WTC11 (cell line): ENCODE data around the gene KLHL20. TPM values are rescaled to one million over a fixed set of nuclear protein-coding genes. Genes with fewer than 3 reads are reported as not detected.

ENCODE experiments used
- ATAC-seq: fragments of 200-7000 bp; cut with Tn5 transposase; 2 replicates; pipeline ENCODE4 v1.10.0; 2021; ENCODE audit warnings: mild to moderate bottlenecking, moderate library complexity
- CTCF ChIA-PET: fragments of 300-600 bp; sonication (Branson Sonifier 250); formaldehyde crosslinking; loops from one replicate; lab custom pipeline; 2021; ENCODE audit warnings: antibody characterized with exemption; lab: Charles Lee
- POLR2A ChIA-PET: fragments of 350-600 bp; sonication (Branson Sonifier 250); formaldehyde crosslinking; loops from one replicate; lab custom pipeline; 2021; ENCODE audit warnings: antibody characterized with exemption; lab: Charles Lee
- DNase-seq: peaks from one replicate; pipeline ENCODE4 v3.0.0; 2021; ENCODE audit warnings: low spot score
- H3K27ac Mint-ChIP-seq: 2 replicates; pipeline ENCODE4 v1.8.0; 2021; ENCODE audit warnings: mixed read lengths
- H3K27me3 Mint-ChIP-seq: 2 replicates; pipeline ENCODE4 v1.8.0; 2021; ENCODE audit warnings: low read depth, mild to moderate bottlenecking, moderate library complexity, mixed read lengths
- H3K36me3 Mint-ChIP-seq: 2 replicates; pipeline ENCODE4 v1.8.0; 2021; ENCODE audit warnings: mixed read lengths
- H3K4me1 Mint-ChIP-seq: 2 replicates; pipeline ENCODE4 v1.8.0; 2022; ENCODE audit warnings: mixed read lengths
- H3K4me3 Mint-ChIP-seq: 2 replicates; pipeline ENCODE4 v1.8.0; 2021; ENCODE audit warnings: mild to moderate bottlenecking, moderate library complexity, mixed read lengths
- H3K9me3 Mint-ChIP-seq: 2 replicates; pipeline ENCODE4 v1.8.0; 2021; ENCODE audit warnings: mixed read lengths
- CREM ChIP-seq: sonication (generic); formaldehyde crosslinking; IDR thresholded peaks from 2 replicates; pipeline ENCODE4 v1.8.1; 2022; ENCODE audit warnings: mild to moderate bottlenecking, missing genetic modification reagents, moderate library complexity
- ESRRA ChIP-seq: sonication (generic); formaldehyde crosslinking; IDR thresholded peaks from 2 replicates; pipeline ENCODE4 v1.8.1; 2022; ENCODE audit warnings: mild to moderate bottlenecking, missing genetic modification reagents, borderline replicate concordance
- FOXJ3 ChIP-seq: sonication (generic); formaldehyde crosslinking; IDR thresholded peaks from 2 replicates; pipeline ENCODE4 v1.9.0; 2021; ENCODE audit warnings: missing genetic modification reagents, mild to moderate bottlenecking, borderline replicate concordance
- IRF2 ChIP-seq: sonication (generic); formaldehyde crosslinking; IDR thresholded peaks from 2 replicates; pipeline ENCODE4 v1.8.0; 2022; ENCODE audit warnings: low read depth, missing genetic modification reagents, borderline replicate concordance
- JUN ChIP-seq: sonication (generic); formaldehyde crosslinking; IDR thresholded peaks from 2 replicates; pipeline ENCODE4 v1.8.0; 2023; ENCODE audit warnings: mild to moderate bottlenecking, missing genetic modification reagents
- KAT7 ChIP-seq: sonication (generic); formaldehyde crosslinking; IDR thresholded peaks from 2 replicates; pipeline ENCODE4 v1.8.1; 2023; ENCODE audit warnings: missing genetic modification reagents, mild to moderate bottlenecking, borderline replicate concordance
- MXD4 ChIP-seq: fragments of 250-450 bp; sonication (Bioruptor Pico); IDR thresholded peaks from 2 replicates; pipeline ENCODE4 v1.8.0; 2021; ENCODE audit warnings: mild to moderate bottlenecking, moderate library complexity, borderline replicate concordance
- RELA ChIP-seq: sonication (generic); formaldehyde crosslinking; IDR thresholded peaks from 2 replicates; pipeline ENCODE4 v1.8.1; 2022; ENCODE audit warnings: missing genetic modification reagents, mild to moderate bottlenecking, borderline replicate concordance
- SOX15 ChIP-seq: fragments of 250-450 bp; sonication (Bioruptor Pico); IDR thresholded peaks from 2 replicates; pipeline ENCODE4 v1.9.0; 2021; ENCODE audit warnings: mild to moderate bottlenecking
- ZNF232 ChIP-seq: sonication (generic); formaldehyde crosslinking; IDR thresholded peaks from 2 replicates; pipeline ENCODE4 v1.8.0; 2022; ENCODE audit warnings: mild to moderate bottlenecking, missing genetic modification reagents
- total RNA-seq: library from RNA; stranded (reverse); gene quantifications from 3 replicates; pipeline ENCODE4 v1.2.3, GENCODE V29; 2021
- TF ChIP-seq, protein P1 (sequence below): sonication (generic); formaldehyde crosslinking; IDR thresholded peaks from 2 replicates; pipeline ENCODE4 v1.8.1; 2022; ENCODE audit warnings: mild to moderate bottlenecking, moderate library complexity, missing genetic modification reagents
- TF ChIP-seq, protein P2 (sequence below): sonication (generic); formaldehyde crosslinking; IDR thresholded peaks from 2 replicates; pipeline ENCODE4 v1.8.0; 2022; ENCODE audit warnings: missing genetic modification reagents
- TF ChIP-seq, protein P3 (sequence below): fragments of 250-450 bp; sonication (Bioruptor Pico); IDR thresholded peaks from 2 replicates; pipeline ENCODE4 v1.9.0; 2021; ENCODE audit warnings: mild to moderate bottlenecking
- TF ChIP-seq, protein P4 (sequence below): sonication (generic); formaldehyde crosslinking; IDR thresholded peaks from 2 replicates; pipeline ENCODE4 v1.8.0; 2022; ENCODE audit warnings: mild to moderate bottlenecking, missing genetic modification reagents
- TF ChIP-seq, protein P5 (sequence below): sonication (generic); formaldehyde crosslinking; IDR thresholded peaks from 2 replicates; pipeline ENCODE4 v1.8.0; 2023; ENCODE audit warnings: mild to moderate bottlenecking, missing genetic modification reagents
- TF ChIP-seq, protein P6 (sequence below): sonication (generic); formaldehyde crosslinking; IDR thresholded peaks from 2 replicates; pipeline ENCODE4 v1.8.1; 2023; ENCODE audit warnings: mild to moderate bottlenecking, missing genetic modification reagents
- TF ChIP-seq, protein P7 (sequence below): sonication (generic); formaldehyde crosslinking; IDR thresholded peaks from 2 replicates; pipeline ENCODE4 v1.8.0; 2023; ENCODE audit warnings: missing genetic modification reagents
- TF ChIP-seq, protein P8 (sequence below): sonication (generic); formaldehyde crosslinking; conservative IDR thresholded peaks from 2 replicates; pipeline ENCODE4 v1.8.1; 2022; ENCODE audit warnings: mild to moderate bottlenecking, missing genetic modification reagents
- TF ChIP-seq, protein P9 (sequence below): sonication (generic); formaldehyde crosslinking; IDR thresholded peaks from 2 replicates; pipeline ENCODE4 v1.8.0; 2022; ENCODE audit warnings: mild to moderate bottlenecking, missing genetic modification reagents

The KLHL20 gene
- total RNA-seq, 1 experiment from 2014 or later = 12.5 TPM

DNA sequence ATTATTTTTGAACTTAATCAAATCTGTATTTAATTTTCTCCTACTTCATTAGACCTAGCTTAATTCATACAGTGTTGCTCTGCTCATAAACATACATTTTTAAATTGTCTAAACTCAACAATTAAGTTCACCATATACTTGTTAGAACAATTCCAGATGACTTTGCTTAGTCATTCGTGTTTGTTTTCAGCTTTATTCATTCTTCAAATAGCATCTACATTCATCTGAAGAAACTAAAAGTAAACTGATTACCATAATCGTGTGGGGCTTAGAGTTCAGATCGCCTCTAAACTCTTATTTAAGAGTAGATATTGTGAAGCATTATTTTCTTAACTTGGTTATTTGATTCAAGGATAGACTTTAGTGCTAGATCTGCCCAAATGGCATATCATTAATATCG lies 34.4 kb downstream of the KLHL20 start:
- ATAC-seq (no peak), DNase-seq (no peak)
- Mint-ChIP-seq H3K4me3 (no peak overlapping the region), H3K27me3 (no peaks in the 10 kb centered on the region), H3K9me3 (no peaks in the 10 kb centered on the region), H3K27ac (no peak overlapping the region; the same call in 1 of the 2 replicates), H3K4me1 (no peaks in the 10 kb centered on the region), H3K36me3 (no peaks in the 10 kb centered on the region)
- TF ChIP-seq, protein P1, sequence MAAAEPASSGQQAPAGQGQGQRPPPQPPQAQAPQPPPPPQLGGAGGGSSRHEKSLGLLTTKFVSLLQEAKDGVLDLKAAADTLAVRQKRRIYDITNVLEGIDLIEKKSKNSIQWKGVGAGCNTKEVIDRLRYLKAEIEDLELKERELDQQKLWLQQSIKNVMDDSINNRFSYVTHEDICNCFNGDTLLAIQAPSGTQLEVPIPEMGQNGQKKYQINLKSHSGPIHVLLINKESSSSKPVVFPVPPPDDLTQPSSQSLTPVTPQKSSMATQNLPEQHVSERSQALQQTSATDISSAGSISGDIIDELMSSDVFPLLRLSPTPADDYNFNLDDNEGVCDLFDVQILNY = no peak
- TF ChIP-seq, protein P2, sequence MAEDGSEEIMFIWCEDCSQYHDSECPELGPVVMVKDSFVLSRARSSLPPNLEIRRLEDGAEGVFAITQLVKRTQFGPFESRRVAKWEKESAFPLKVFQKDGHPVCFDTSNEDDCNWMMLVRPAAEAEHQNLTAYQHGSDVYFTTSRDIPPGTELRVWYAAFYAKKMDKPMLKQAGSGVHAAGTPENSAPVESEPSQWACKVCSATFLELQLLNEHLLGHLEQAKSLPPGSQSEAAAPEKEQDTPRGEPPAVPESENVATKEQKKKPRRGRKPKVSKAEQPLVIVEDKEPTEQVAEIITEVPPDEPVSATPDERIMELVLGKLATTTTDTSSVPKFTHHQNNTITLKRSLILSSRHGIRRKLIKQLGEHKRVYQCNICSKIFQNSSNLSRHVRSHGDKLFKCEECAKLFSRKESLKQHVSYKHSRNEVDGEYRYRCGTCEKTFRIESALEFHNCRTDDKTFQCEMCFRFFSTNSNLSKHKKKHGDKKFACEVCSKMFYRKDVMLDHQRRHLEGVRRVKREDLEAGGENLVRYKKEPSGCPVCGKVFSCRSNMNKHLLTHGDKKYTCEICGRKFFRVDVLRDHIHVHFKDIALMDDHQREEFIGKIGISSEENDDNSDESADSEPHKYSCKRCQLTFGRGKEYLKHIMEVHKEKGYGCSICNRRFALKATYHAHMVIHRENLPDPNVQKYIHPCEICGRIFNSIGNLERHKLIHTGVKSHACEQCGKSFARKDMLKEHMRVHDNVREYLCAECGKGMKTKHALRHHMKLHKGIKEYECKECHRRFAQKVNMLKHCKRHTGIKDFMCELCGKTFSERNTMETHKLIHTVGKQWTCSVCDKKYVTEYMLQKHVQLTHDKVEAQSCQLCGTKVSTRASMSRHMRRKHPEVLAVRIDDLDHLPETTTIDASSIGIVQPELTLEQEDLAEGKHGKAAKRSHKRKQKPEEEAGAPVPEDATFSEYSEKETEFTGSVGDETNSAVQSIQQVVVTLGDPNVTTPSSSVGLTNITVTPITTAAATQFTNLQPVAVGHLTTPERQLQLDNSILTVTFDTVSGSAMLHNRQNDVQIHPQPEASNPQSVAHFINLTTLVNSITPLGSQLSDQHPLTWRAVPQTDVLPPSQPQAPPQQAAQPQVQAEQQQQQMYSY (CRISPR knock-in tag) = no peak
- TF ChIP-seq IRF2 (CRISPR knock-in tag) (no peak), RELA (CRISPR knock-in tag) (no peak), MXD4 (CRISPR knock-in tag) (no peak), SOX15 (no peak), KAT7 (CRISPR knock-in tag) (no peak), FOXJ3 (CRISPR knock-in tag) (no peak), ESRRA (CRISPR knock-in tag) (no peak), ZNF232 (CRISPR knock-in tag) (no peak)
- TF ChIP-seq, protein P3, sequence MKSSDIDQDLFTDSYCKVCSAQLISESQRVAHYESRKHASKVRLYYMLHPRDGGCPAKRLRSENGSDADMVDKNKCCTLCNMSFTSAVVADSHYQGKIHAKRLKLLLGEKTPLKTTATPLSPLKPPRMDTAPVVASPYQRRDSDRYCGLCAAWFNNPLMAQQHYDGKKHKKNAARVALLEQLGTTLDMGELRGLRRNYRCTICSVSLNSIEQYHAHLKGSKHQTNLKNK (CRISPR knock-in tag) = no peak
- TF ChIP-seq, protein P4, sequence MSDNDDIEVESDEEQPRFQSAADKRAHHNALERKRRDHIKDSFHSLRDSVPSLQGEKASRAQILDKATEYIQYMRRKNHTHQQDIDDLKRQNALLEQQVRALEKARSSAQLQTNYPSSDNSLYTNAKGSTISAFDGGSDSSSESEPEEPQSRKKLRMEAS (CRISPR knock-in tag) = no peak
- TF ChIP-seq, protein P5, sequence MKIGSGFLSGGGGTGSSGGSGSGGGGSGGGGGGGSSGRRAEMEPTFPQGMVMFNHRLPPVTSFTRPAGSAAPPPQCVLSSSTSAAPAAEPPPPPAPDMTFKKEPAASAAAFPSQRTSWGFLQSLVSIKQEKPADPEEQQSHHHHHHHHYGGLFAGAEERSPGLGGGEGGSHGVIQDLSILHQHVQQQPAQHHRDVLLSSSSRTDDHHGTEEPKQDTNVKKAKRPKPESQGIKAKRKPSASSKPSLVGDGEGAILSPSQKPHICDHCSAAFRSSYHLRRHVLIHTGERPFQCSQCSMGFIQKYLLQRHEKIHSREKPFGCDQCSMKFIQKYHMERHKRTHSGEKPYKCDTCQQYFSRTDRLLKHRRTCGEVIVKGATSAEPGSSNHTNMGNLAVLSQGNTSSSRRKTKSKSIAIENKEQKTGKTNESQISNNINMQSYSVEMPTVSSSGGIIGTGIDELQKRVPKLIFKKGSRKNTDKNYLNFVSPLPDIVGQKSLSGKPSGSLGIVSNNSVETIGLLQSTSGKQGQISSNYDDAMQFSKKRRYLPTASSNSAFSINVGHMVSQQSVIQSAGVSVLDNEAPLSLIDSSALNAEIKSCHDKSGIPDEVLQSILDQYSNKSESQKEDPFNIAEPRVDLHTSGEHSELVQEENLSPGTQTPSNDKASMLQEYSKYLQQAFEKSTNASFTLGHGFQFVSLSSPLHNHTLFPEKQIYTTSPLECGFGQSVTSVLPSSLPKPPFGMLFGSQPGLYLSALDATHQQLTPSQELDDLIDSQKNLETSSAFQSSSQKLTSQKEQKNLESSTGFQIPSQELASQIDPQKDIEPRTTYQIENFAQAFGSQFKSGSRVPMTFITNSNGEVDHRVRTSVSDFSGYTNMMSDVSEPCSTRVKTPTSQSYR (CRISPR knock-in tag) = no peak
- TF ChIP-seq, protein P6, sequence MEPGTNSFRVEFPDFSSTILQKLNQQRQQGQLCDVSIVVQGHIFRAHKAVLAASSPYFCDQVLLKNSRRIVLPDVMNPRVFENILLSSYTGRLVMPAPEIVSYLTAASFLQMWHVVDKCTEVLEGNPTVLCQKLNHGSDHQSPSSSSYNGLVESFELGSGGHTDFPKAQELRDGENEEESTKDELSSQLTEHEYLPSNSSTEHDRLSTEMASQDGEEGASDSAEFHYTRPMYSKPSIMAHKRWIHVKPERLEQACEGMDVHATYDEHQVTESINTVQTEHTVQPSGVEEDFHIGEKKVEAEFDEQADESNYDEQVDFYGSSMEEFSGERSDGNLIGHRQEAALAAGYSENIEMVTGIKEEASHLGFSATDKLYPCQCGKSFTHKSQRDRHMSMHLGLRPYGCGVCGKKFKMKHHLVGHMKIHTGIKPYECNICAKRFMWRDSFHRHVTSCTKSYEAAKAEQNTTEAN (CRISPR knock-in tag) = no peak
- TF ChIP-seq, protein P7, sequence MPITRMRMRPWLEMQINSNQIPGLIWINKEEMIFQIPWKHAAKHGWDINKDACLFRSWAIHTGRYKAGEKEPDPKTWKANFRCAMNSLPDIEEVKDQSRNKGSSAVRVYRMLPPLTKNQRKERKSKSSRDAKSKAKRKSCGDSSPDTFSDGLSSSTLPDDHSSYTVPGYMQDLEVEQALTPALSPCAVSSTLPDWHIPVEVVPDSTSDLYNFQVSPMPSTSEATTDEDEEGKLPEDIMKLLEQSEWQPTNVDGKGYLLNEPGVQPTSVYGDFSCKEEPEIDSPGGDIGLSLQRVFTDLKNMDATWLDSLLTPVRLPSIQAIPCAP (CRISPR knock-in tag) = no peak
- POLR2A ChIA-PET = no interaction called here
- CTCF ChIA-PET = no interaction called here

DNA sequence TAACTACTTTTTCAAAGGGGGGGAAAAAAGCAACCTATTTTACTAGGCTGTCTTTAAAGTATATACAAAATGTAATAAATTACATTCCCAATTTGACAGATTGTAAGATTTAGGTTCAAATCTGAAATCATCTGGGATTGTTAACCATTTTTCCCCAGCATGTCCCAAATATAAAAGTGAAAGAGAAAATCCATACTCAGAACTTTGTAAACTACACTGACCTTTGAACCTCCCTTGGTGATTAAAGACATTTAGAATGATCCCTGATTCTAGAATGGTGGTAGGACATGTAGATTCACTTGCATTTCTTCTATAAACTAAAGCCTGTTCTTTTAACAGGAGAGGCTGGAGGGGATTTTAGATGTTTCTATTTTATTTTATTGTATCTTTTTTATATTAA lies 39.0 kb downstream of the KLHL20 start:
- H3K9me3 Mint-ChIP-seq = no peaks in the 10 kb centered on the region
- DNase-seq (no peak), ATAC-seq (no peak)
- H3K27ac Mint-ChIP-seq = no peak overlapping the region
- POLR2A ChIA-PET = no interaction called here
- H3K4me3 Mint-ChIP-seq = no peak overlapping the region
- H3K4me1 Mint-ChIP-seq = no peaks in the 10 kb centered on the region
- H3K27me3 Mint-ChIP-seq = no peaks in the 10 kb centered on the region
- peaks cover 26% of the 10 kb centered on the region for H3K36me3 Mint-ChIP-seq
- CTCF ChIA-PET = no interaction called here
- TF ChIP-seq, protein P3 (CRISPR knock-in tag) = no peak
- TF ChIP-seq MXD4 (CRISPR knock-in tag) (no peak), RELA (CRISPR knock-in tag) (no peak), JUN (CRISPR knock-in tag) (no peak), CREM (CRISPR knock-in tag) (no peak)
- TF ChIP-seq, protein P8, sequence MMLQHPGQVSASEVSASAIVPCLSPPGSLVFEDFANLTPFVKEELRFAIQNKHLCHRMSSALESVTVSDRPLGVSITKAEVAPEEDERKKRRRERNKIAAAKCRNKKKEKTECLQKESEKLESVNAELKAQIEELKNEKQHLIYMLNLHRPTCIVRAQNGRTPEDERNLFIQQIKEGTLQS (CRISPR knock-in tag) = no peak
- TF ChIP-seq, protein P9, sequence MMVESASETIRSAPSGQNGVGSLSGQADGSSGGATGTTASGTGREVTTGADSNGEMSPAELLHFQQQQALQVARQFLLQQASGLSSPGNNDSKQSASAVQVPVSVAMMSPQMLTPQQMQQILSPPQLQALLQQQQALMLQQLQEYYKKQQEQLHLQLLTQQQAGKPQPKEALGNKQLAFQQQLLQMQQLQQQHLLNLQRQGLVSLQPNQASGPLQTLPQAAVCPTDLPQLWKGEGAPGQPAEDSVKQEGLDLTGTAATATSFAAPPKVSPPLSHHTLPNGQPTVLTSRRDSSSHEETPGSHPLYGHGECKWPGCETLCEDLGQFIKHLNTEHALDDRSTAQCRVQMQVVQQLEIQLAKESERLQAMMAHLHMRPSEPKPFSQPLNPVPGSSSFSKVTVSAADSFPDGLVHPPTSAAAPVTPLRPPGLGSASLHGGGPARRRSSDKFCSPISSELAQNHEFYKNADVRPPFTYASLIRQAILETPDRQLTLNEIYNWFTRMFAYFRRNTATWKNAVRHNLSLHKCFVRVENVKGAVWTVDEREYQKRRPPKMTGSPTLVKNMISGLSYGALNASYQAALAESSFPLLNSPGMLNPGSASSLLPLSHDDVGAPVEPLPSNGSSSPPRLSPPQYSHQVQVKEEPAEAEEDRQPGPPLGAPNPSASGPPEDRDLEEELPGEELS (CRISPR knock-in tag) = no peak
